Chondrocyte (in vitro differentiated cells): ENCODE measurements around the gene LHX3. TPM values are rescaled to one million over a fixed set of nuclear protein-coding genes. Genes with fewer than 3 reads are reported as not detected.

Experiments
- DNase-seq: peaks from one replicate; pipeline ENCODE4 v3.0.0; 2021; ENCODE audit warnings: mixed read lengths, low spot score
- H3K27ac Mint-ChIP-seq: one replicate; pipeline ENCODE4 v1.8.0; 2021; ENCODE audit warnings: mild to moderate bottlenecking, moderate library complexity, mixed read lengths; ENCODE audit not compliant: unreplicated experiment
- H3K27me3 Mint-ChIP-seq: 2 replicates; pipeline ENCODE4 v1.8.0; 2021; ENCODE audit warnings: low read depth, mixed read lengths
- H3K36me3 Mint-ChIP-seq: 2 replicates; pipeline ENCODE4 v1.8.0; 2021; ENCODE audit warnings: low read depth, mixed read lengths
- H3K4me1 Mint-ChIP-seq: 2 replicates; pipeline ENCODE4 v1.8.0; 2021; ENCODE audit warnings: low read depth, mild to moderate bottlenecking, mixed read lengths
- H3K4me3 Mint-ChIP-seq: one replicate; pipeline ENCODE4 v1.8.0; 2021; ENCODE audit warnings: mild to moderate bottlenecking, moderate library complexity, mixed read lengths; ENCODE audit not compliant: unreplicated experiment
- H3K9me3 Mint-ChIP-seq: 2 replicates; pipeline ENCODE4 v1.8.0; 2021; ENCODE audit warnings: low read depth, mixed read lengths
- CTCF ChIP-seq: fragments of 200-600 bp; sonication (generic); IDR thresholded peaks from 2 replicates; pipeline ENCODE4 v1.5.0; 2021; ENCODE audit warnings: antibody characterized with exemption, mild to moderate bottlenecking, moderate library complexity
- total RNA-seq: library from RNA; stranded (reverse); gene quantifications from 3 replicates; pipeline ENCODE4 v1.2.1, GENCODE V29; 2021

LHX3 gene
- total RNA-seq, 1 donor from 2014 or later, result not detected

- no peaks in the 10 kb centered on the region for H3K4me1 Mint-ChIP-seq
- H3K27ac Mint-ChIP-seq, result no peak overlapping the region
- H3K27me3 Mint-ChIP-seq, result no peaks in the 10 kb centered on the region
- no peak overlapping the region for H3K4me3 Mint-ChIP-seq
- peaks cover 7% of the 10 kb centered on the region for H3K36me3 Mint-ChIP-seq
- no peak for DNase-seq
- no peaks in the 10 kb centered on the region for H3K9me3 Mint-ChIP-seq
- no peak for TF ChIP-seq CTCF
Observed at GRCh38 chr9:136220017-136220729, 15.2 kb upstream of the LHX3 start.

GRCh38 chr9:136219276-136219675, 14.3 kb upstream of the LHX3 start:
- Mint-ChIP-seq H3K9me3 (no peaks in the 10 kb centered on the region), H3K4me1 (no peaks in the 10 kb centered on the region), H3K27ac (no peak overlapping the region), H3K27me3 (no peaks in the 10 kb centered on the region), H3K4me3 (no peak overlapping the region), H3K36me3 (peaks cover 12% of the 10 kb centered on the region)
- no peak for DNase-seq
- no peak for TF ChIP-seq CTCF

- Mint-ChIP-seq H3K4me1 (no peaks in the 10 kb centered on the region), H3K36me3 (peaks cover 11% of the 10 kb centered on the region), H3K9me3 (no peaks in the 10 kb centered on the region), H3K27ac (no peak overlapping the region), H3K4me3 (no peak overlapping the region), H3K27me3 (no peaks in the 10 kb centered on the region)
- no peak for DNase-seq
- no peak for TF ChIP-seq CTCF
Observed at GRCh38 chr9:136218673-136219072, 13.7 kb upstream of the LHX3 start.

- H3K36me3 Mint-ChIP-seq, result peaks cover 12% of the 10 kb centered on the region
- H3K4me3 Mint-ChIP-seq, result no peak overlapping the region
- H3K27me3 Mint-ChIP-seq, result no peaks in the 10 kb centered on the region
- no peak for TF ChIP-seq CTCF
- DNase-seq, result no peak
- no peak overlapping the region for H3K27ac Mint-ChIP-seq
- H3K4me1 Mint-ChIP-seq, result no peaks in the 10 kb centered on the region
- H3K9me3 Mint-ChIP-seq, result no peaks in the 10 kb centered on the region
Observed at GRCh38 chr9:136218271-136218670, 13.3 kb upstream of the LHX3 start.

GRCh38 chr9:136216541-136217244, 11.8 kb upstream of the LHX3 start:
- Mint-ChIP-seq H3K27me3 (no peaks in the 10 kb centered on the region), H3K4me3 (no peak overlapping the region), H3K36me3 (peaks cover 15% of the 10 kb centered on the region), H3K27ac (no peak overlapping the region), H3K4me1 (no peaks in the 10 kb centered on the region), H3K9me3 (no peaks in the 10 kb centered on the region)
- DNase-seq, result no peak
- TF ChIP-seq CTCF, result no peak
